Type B pancreatic cell (in vitro differentiated cells): ENCODE data around the gene NBAS. TPM values are rescaled to one million over a fixed set of nuclear protein-coding genes. Genes with fewer than 3 reads are reported as not detected.

Experiments
- DNase-seq: peaks from one replicate; pipeline ENCODE4 v3.0.0; 2021; ENCODE audit warnings: mixed read lengths; ENCODE audit not compliant: unreplicated experiment; ENCODE audit errors: extremely low spot score
- H3K27ac Mint-ChIP-seq: 2 replicates; pipeline ENCODE4 v1.8.0; 2021; ENCODE audit warnings: mild to moderate bottlenecking, mixed read lengths
- H3K27me3 Mint-ChIP-seq: 2 replicates; pipeline ENCODE4 v1.8.0; 2021; ENCODE audit warnings: mixed read lengths
- H3K36me3 Mint-ChIP-seq: 2 replicates; pipeline ENCODE4 v1.8.0; 2021; ENCODE audit warnings: mixed read lengths
- H3K4me1 Mint-ChIP-seq: one replicate; pipeline ENCODE4 v1.8.0; 2021; ENCODE audit warnings: mixed read lengths; ENCODE audit not compliant: unreplicated experiment
- H3K4me3 Mint-ChIP-seq: 2 replicates; pipeline ENCODE4 v1.8.0; 2021; ENCODE audit warnings: mild to moderate bottlenecking, mixed read lengths
- H3K9me3 Mint-ChIP-seq: 2 replicates; pipeline ENCODE4 v1.8.0; 2021; ENCODE audit warnings: mixed read lengths
- CTCF ChIP-seq: fragments of 200-600 bp; sonication (generic); conservative IDR thresholded peaks from 2 replicates; pipeline ENCODE4 v1.5.0; 2021; ENCODE audit warnings: antibody characterized with exemption, mild to moderate bottlenecking
- total RNA-seq: library from RNA; stranded (reverse); gene quantifications from 2 replicates; pipeline ENCODE4 v1.2.1, GENCODE V29; 2021; ENCODE audit warnings: low replicate concordance

The NBAS gene
- total RNA-seq, 1 donor from 2014 or later: 53.5 TPM

GRCh38 chr2:15485949-15486348 is 75.2 kb downstream of the NBAS start:
- TF ChIP-seq CTCF: no peak
- Mint-ChIP-seq H3K36me3 (peaks cover 41% of the 10 kb centered on the region), H3K27me3 (no peaks in the 10 kb centered on the region), H3K9me3 (no peaks in the 10 kb centered on the region), H3K4me1 (no peaks in the 10 kb centered on the region), H3K4me3 (no peak overlapping the region), H3K27ac (no peak overlapping the region)
- no peak for DNase-seq

GRCh38 chr2:15481000-15481399 is 80.1 kb downstream of the NBAS start:
- Mint-ChIP-seq H3K36me3 (peaks cover 42% of the 10 kb centered on the region), H3K4me1 (no peaks in the 10 kb centered on the region), H3K27me3 (no peaks in the 10 kb centered on the region), H3K9me3 (no peaks in the 10 kb centered on the region), H3K4me3 (no peak overlapping the region), H3K27ac (no peak overlapping the region)
- no peak for DNase-seq
- TF ChIP-seq CTCF: no peak

DNA sequence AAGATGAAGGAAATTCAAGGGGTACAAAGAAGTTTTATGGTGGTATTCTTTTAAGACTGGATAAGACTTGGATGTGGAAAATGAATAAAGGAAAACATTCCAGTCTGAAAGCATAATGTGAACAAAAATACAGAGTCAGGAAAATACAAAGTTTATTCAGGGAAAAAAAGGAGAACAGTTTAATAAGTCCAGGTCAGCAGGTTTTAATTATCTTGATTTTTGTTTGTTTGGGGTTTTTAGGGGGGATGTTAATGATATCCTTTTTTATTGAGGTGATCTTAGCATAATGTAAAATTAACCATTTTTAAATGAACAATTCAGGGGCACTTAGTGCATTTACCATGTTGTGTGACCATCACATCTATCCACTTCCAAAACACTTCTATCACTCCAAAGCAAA is 80.6 kb downstream of the NBAS start:
- Mint-ChIP-seq H3K27ac (no peak overlapping the region), H3K9me3 (no peaks in the 10 kb centered on the region), H3K4me3 (no peak overlapping the region), H3K27me3 (no peaks in the 10 kb centered on the region), H3K4me1 (no peaks in the 10 kb centered on the region), H3K36me3 (peaks cover 40% of the 10 kb centered on the region)
- TF ChIP-seq CTCF: no peak
- no peak for DNase-seq

GRCh38 chr2:15472876-15473275 is 88.3 kb downstream of the NBAS start:
- Mint-ChIP-seq H3K27me3 (no peaks in the 10 kb centered on the region), H3K4me3 (no peak overlapping the region), H3K4me1 (no peaks in the 10 kb centered on the region), H3K36me3 (peaks cover 50% of the 10 kb centered on the region), H3K27ac (no peak overlapping the region), H3K9me3 (no peaks in the 10 kb centered on the region)
- DNase-seq: no peak
- no peak for TF ChIP-seq CTCF

- Mint-ChIP-seq H3K4me1 (no peaks in the 10 kb centered on the region), H3K9me3 (no peaks in the 10 kb centered on the region), H3K4me3 (no peak overlapping the region), H3K27ac (no peak overlapping the region), H3K27me3 (no peaks in the 10 kb centered on the region), H3K36me3 (peaks cover 50% of the 10 kb centered on the region)
- no peak for TF ChIP-seq CTCF
- no peak for DNase-seq
Measured at GRCh38 chr2:15472133-15472532, 89.0 kb downstream of the NBAS start.

DNA sequence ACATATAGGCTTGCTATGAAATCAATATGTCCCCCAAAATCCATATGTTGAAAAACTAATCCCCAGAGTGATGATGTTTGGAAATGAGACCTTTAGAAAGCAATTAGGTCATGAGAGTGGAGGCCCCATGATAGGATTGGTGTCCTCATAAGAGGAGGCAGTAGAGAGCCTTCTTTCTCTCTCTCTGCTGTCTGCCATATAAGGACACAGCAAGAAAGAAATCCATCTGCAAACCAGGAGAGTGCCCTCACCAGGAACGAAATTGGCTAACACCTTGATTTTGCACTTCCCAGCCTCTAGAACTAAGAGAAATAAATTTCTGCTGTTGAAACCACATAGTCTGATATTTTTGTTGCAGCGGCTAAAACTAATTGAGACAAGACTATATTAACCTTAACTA is 89.5 kb downstream of the NBAS start:
- no peaks in the 10 kb centered on the region for H3K4me1 Mint-ChIP-seq
- TF ChIP-seq CTCF: no peak
- H3K27ac Mint-ChIP-seq: no peak overlapping the region

More for the DNA sequence above, 89.5 kb downstream of the NBAS start:
- Mint-ChIP-seq H3K4me3 (no peak overlapping the region), H3K27me3 (no peaks in the 10 kb centered on the region), H3K36me3 (peaks cover 50% of the 10 kb centered on the region), H3K9me3 (no peaks in the 10 kb centered on the region)
- DNase-seq: no peak
